Lung (tissue), 12 donors: ENCODE data around the gene TPPP2. TPM values are rescaled to one million over a fixed set of nuclear protein-coding genes. Genes with fewer than 3 reads are reported as not detected.

ENCODE experiments used
- ATAC-seq: fragments of 200-7000 bp; cut with Tn5 transposase; one replicate; pipeline ENCODE4 v1.9.1; 2020; ENCODE audit warnings: moderate number of reproducible peaks; ENCODE audit not compliant: insufficient read depth, low FRiP score
- DNase-seq, 3 donors: peaks; one replicate each; pipeline ENCODE4 v3.0.0-alpha.2; 2013 to 2017
- H3K27ac ChIP-seq, 2 donors: one replicate each; pipeline ENCODE4 v1.5.1; 2013; ENCODE audit warnings: mild to moderate bottlenecking in 2 of 2, moderate library complexity in 2 of 2, control low read depth in 1 of 2, inconsistent platforms in 1 of 2, low read depth in 1 of 2, low read length in 1 of 2
- H3K27me3 ChIP-seq, 3 donors: one replicate each; pipeline ENCODE4 v1.5.1; 2013; ENCODE audit warnings: low read length in 2 of 3; ENCODE audit not compliant: control insufficient read depth in 3 of 3, insufficient read depth in 3 of 3
- H3K36me3 ChIP-seq, 4 donors: one replicate each; pipeline ENCODE4 v1.5.1; 2013; ENCODE audit warnings: low read length in 4 of 4, mild to moderate bottlenecking in 1 of 4, moderate library complexity in 1 of 4; ENCODE audit not compliant: control insufficient read depth in 4 of 4, insufficient read depth in 4 of 4
- H3K4me1 ChIP-seq, 5 donors: one replicate each; pipeline ENCODE4 v1.5.1; 2013; ENCODE audit warnings: low read length in 5 of 5, mild to moderate bottlenecking in 2 of 5, moderate library complexity in 1 of 5; ENCODE audit not compliant: control insufficient read depth in 5 of 5, insufficient read depth in 5 of 5
- H3K4me3 ChIP-seq: one replicate; pipeline ENCODE4 v1.5.1; 2013; ENCODE audit warnings: mild to moderate bottlenecking, control low read depth, moderate library complexity
- H3K9ac ChIP-seq, 2 donors: one replicate each; pipeline ENCODE4 v1.5.1; 2013; ENCODE audit warnings: low read length in 2 of 2, control low read depth in 1 of 2; ENCODE audit not compliant: insufficient read depth in 1 of 2
- H3K9me3 ChIP-seq, 4 donors: one replicate each; pipeline ENCODE4 v1.5.1; 2013; ENCODE audit warnings: low read length in 3 of 4, mild to moderate bottlenecking in 1 of 4, moderate library complexity in 1 of 4; ENCODE audit not compliant: control insufficient read depth in 4 of 4, insufficient read depth in 3 of 4
- WGBS, 2 donors: extraction: QIAGEN DNeasy Blood & Tissue Kit; methylation state at CpG; one replicate each; pipeline ENCODE4 v1.1.7; 2013; 5-methylcytosine and 5-hydroxymethylcytosine counted together
- polyA plus RNA-seq, 2 donors: library from polyadenylated mRNA; stranded (reverse); fragments of 200-250 nt; gene quantifications; one replicate each; pipeline ENCODE4 v1.2.1, GENCODE V29; 2013
- total RNA-seq, 2 donors: library from RNA; depleted of rRNA in 1 of 2; stranded (reverse); fragments of >200 nt in 1 of 2; gene quantifications; one replicate each; pipeline ENCODE4 v1.2.1, GENCODE V29; 2014 to 2021
- TF ChIP-seq, protein P1 (sequence below): IDR thresholded peaks from 2 replicates; pipeline ENCODE4 v1.5.1; 2012; ENCODE audit warnings: mild to moderate bottlenecking; ENCODE audit errors: control extremely low read depth, extremely low read depth
- donor health status: control.
- donor health status: control.
- donor health status: Bipolar disorder and iron deficiency.
- donor health status: healthy.
- donor health status: DM: yes; HTN: yes; CAD: no.

TPPP2 gene
- total and polyA plus RNA-seq, 4 donors = 0.65 TPM; not detected in 3

DNA sequence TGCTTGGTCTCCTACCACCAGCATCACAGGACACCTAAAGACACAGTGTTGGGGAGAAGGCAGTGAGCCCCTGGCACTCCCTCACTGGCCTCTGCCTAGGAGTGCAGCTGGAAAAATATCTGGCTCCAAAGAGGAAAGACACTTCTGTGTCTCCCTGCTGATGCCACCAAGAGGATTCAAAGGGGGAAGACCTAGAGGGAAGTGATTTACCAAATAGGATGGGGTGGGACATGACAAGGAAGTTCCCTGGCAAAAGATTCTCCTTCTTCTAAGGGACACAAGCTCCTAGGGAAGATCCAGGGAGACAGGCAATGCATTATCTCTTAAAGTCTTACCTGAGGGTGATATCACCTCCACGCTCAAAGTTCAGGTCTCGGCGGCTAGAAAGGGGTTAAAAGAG, 11.2 kb upstream of the TPPP2 start:
- no peaks in the 10 kb centered on the region for H3K9me3 ChIP-seq
- TF ChIP-seq, protein P1, sequence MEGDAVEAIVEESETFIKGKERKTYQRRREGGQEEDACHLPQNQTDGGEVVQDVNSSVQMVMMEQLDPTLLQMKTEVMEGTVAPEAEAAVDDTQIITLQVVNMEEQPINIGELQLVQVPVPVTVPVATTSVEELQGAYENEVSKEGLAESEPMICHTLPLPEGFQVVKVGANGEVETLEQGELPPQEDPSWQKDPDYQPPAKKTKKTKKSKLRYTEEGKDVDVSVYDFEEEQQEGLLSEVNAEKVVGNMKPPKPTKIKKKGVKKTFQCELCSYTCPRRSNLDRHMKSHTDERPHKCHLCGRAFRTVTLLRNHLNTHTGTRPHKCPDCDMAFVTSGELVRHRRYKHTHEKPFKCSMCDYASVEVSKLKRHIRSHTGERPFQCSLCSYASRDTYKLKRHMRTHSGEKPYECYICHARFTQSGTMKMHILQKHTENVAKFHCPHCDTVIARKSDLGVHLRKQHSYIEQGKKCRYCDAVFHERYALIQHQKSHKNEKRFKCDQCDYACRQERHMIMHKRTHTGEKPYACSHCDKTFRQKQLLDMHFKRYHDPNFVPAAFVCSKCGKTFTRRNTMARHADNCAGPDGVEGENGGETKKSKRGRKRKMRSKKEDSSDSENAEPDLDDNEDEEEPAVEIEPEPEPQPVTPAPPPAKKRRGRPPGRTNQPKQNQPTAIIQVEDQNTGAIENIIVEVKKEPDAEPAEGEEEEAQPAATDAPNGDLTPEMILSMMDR = no peak
- peaks cover 5 to 24% (median 16%) of the 10 kb centered on the region in 4 donors for H3K36me3 ChIP-seq
- no peak for ATAC-seq
- DNase-seq = no peak
- H3K27ac ChIP-seq = peak overlapping the region in 1 of 2 donors; percentile 9
- H3K9ac ChIP-seq = no peak overlapping the region
- no peak overlapping the region for H3K4me3 ChIP-seq
- H3K27me3 ChIP-seq = no peaks in the 10 kb centered on the region
- WGBS, 2 donors = 93 to 98% methylated on average over 3 of the region's 3 CpGs
- H3K4me1 ChIP-seq = peaks cover 0 to 10% (median 7%) of the 10 kb centered on the region in 5 donors

DNA sequence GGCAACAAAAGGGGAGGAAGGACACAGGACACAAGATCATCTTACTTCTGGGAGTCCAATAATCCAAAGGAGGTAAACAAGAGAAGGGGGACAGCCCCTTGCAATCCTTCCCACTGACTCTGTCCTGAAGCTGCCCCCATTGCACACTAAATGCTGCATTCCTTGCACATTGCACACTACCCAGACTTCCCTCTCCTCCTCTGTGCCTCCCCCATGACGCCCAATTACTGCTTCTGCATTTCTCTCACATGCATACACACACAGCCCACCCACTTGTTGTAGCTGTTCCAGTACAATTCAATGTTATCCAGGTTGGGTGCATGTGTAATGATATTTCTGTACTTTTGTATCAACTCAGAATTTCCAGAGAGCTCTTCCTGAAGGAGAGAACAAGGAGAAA, 10.7 kb upstream of the TPPP2 start:
- no peaks in the 10 kb centered on the region for H3K9me3 ChIP-seq
- H3K4me1 ChIP-seq = peaks cover 0 to 15% (median 10%) of the 10 kb centered on the region in 5 donors
- H3K36me3 ChIP-seq = peaks cover 5 to 24% (median 16%) of the 10 kb centered on the region in 4 donors
- no peak overlapping the region for H3K9ac ChIP-seq
- no peak for ATAC-seq
- no peak overlapping the region for H3K27ac ChIP-seq
- DNase-seq = no peak
- H3K27me3 ChIP-seq = no peaks in the 10 kb centered on the region
- no peak overlapping the region for H3K4me3 ChIP-seq
- WGBS, 2 donors = 23 to 60% methylated on average over 1 of the region's 1 CpG
- TF ChIP-seq, protein P1 = no peak

DNA sequence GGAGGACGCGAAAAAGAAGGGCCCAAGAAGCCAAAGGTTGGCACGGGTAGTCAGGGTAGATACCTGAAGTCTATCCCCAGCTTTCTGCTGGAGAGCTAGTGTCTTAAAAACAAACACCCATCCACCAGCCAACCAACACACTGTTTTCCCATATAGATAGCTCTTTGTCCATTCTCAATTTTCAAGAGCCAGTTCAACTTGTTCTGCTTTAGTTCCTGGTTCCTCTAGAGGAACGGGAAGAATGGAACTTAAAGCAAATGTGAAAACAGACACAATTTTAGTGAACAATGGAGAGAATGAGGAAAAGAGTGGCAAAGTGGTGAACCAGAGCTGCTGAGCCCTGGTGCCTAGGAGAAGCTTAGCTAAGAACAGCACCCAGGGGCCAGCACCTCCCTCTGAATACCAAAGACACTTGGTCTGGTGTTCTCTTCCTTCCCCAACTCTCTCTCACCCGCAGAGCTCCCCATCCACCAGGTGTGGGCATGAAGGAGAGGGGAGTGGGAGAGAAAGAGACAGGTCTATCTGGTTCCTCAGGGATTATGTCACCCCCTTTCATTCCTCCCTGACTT, 9.0 kb upstream of the TPPP2 start:
- no peak overlapping the region for H3K9ac ChIP-seq
- no peaks in the 10 kb centered on the region for H3K9me3 ChIP-seq
- no peak for ATAC-seq
- 89% methylated on average over 5 of the region's 5 CpGs for WGBS, 2 donors
- H3K36me3 ChIP-seq = peaks cover 5 to 24% (median 16%) of the 10 kb centered on the region in 4 donors
- H3K4me1 ChIP-seq = peaks cover 3 to 17% (median 12%) of the 10 kb centered on the region in 5 donors
- H3K27ac ChIP-seq = no peak overlapping the region
- TF ChIP-seq, protein P1 = no peak
- no peak overlapping the region for H3K4me3 ChIP-seq
- no peak for DNase-seq
- no peaks in the 10 kb centered on the region for H3K27me3 ChIP-seq

DNA sequence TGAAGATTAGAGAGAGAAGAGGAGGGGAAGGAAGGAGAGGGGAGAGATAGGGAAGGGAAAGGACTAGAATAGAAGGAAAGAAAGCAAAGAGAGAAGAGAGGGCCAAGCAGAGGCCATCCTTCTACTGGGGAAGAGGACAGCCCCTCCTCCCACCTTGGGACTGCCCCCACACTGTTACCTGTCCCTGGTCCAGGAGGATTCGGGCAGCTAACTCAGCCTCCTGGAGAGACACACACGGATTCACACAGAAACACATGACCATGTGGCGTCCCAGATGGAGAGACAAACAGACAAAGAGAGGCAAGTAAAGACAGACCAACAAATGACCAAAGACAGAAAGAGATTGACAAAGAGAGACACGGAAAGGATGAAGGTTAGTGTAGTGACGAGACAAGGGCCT, 7.3 kb upstream of the TPPP2 start:
- Histone ChIP-seq H3K4me3 (no peak overlapping the region), H3K4me1 (peaks cover 7 to 24% (median 13%) of the 10 kb centered on the region in 5 donors), H3K9me3 (no peaks in the 10 kb centered on the region), H3K27me3 (no peaks in the 10 kb centered on the region), H3K27ac (peak overlapping the region in 1 of 2 donors; percentile 93), H3K36me3 (peaks cover 2 to 19% (median 13%) of the 10 kb centered on the region in 4 donors), H3K9ac (no peak overlapping the region)
- 80 to 89% methylated on average over 5 of the region's 5 CpGs for WGBS, 2 donors
- no peak for ATAC-seq
- TF ChIP-seq, protein P1 = no peak
- DNase-seq = no peak
